Activated CD4-positive, CD25-positive, alpha-beta regulatory T cell treated with anti-CD3 and anti-CD28 coated beads, Interleukin-2, amount 50 U/mL, for 24 hours (primary cell): ENCODE measurements around the gene CDK15.
"Not testable (repeated sequence)": the region's sequence is repeated elsewhere in the genome, so short reads cannot be mapped to it uniquely, and the experiment has no call there.

Experiments
- ATAC-seq, 2 donors: fragments of 150-1000 bp; cut with Tn5 transposase; one replicate each; pipeline ENCODE4 v1.10.0; 2021; ENCODE audit warnings: mild to moderate bottlenecking in 1 of 2, moderate library complexity in 1 of 2

The CDK15 gene

DNA sequence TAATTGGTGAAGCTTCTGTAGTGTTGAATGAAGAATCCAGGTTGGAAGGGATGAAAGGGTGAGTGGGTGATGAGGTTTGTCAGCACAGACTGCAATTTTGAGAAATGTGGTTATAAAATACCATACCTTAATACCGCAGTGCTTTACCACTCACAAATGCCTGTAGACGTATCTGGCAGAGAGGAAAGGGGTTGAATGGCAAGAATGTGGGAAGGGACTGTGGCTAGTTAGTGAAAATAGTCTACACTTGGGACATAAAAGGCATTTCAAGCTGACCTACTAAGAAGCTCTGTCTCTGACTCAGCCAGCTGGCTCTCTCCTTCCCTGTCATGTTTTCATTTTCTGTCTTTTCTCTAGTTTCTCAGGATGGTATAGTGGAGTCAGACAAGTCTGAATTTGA, 25.1 kb downstream of the CDK15 start:
- ATAC-seq: no peak

GRCh38 chr2:201833781-201834180, 27.4 kb downstream of the CDK15 start:
- no peak for ATAC-seq

DNA sequence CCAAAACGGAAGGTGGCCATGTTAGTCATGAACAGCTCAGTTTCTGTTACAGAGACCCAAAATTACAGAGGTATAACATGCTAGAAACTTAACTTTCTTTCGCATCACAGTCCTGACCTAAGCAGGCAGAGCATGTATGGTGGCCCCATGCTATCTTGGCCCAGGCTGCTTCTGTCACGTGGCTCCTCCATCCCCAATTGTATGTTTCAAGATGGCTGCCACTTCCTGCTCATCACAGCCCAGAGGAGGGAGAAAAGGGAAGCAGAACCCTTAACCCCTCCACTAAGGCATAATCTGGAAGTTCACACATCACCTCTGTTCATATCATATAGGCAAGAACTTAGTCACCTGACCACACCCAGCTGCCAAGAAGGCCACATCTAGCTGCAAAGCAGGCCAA, 28.7 kb downstream of the CDK15 start:
- no peak for ATAC-seq

GRCh38 chr2:201837391-201837790, 31.1 kb downstream of the CDK15 start:
- ATAC-seq: no peak

DNA sequence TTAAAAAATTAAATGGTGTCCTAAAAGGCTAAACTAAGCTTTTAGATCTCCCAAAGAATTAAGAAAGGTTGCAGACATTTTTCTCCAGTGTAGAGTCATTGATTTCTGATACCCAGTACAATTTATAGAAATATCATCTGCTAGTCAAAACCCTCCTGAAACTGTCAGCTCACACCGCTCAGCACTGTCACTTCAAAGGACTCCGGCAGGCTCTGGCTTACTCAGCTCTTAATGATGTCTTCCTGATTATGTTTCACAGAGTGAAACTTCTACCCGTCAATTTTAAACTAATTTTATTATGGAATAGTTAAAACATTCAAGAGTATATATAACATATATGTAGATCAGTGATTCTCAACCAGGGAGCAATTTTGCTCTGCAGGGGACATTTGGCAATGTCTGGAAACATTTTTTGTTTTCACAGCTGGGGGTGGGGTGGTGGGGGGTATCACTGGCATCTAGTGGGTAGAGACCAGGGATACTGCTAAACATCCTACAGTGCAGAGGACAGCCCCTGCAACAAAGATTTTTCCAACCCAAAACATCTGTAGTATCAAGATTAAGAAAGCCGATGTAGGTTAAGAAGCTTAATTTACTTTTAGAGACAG, 31.6 kb downstream of the CDK15 start:
- ATAC-seq: peak; percentile 35 to 63

DNA sequence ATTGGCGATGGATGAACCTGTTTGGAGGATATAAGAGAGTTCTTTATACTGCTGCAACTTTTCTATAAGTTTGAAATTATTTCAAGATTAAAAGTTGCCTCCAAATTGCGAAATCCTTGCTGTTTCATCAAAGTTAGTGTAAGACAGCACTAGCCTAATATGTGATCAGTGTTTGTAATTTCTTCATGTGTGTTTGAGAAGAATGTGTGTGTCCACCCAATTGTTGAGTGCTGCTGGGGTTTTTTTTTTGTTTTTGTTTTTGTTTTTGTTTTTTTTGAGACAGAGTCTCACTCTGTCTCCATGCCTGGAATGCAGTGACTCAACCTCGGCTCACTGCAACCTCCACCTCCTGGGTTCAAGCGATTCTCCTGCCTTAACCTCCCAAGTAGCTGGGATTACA, 33.4 kb downstream of the CDK15 start:
- no peak for ATAC-seq

DNA sequence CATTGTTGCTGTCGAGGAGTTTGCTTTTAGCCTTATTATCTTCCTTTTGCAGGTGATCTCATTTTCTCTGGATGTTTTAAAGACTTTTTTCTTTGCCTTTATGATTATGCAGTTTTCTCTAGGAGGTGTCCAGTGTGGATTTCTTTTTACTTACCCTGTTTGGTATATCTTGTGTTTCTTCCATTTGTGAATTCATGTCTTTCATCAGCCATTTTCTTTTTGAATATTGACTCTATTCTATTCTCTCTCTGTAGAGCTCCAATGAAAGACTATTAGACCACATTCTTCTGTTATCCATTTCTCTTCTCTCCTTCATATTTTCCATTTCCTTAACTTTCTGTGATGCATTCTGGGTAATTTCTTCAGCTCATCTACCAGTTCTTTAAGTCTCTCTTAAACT, 34.4 kb downstream of the CDK15 start:
- ATAC-seq: no peak

DNA sequence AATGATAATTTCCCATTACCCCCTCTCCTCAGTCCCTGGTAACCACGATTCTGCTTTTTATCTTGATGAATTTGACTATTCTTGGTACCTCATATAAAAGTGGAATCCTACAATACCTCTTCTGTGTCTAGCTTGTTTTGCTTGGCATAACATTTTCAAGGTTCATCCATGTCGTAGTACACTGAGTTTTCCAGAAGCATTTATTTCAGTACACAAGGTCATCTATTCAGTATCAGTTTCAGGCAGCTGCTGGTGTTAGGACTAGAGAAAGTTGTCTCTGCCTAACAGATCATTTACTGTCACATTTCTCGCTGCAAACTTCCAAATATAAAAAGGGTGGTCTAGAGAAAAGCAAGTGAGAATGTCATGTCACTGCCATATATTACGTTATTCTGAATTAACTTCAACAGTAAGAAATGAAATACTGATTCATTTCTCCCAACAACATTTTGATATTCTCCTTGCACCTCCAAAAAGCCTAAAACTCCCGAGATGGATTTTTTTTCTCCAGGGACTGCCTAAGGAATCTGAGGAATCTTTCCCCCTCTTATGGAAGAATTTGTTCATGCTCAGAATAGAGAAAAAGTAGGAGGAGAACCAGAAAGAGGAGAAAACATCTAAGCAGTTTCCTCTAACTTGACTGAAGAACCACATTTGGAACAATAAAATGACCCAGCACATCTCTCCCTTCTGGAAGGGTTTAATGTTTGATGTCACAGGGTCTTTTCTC, 36.0 kb downstream of the CDK15 start:
- no peak for ATAC-seq

DNA sequence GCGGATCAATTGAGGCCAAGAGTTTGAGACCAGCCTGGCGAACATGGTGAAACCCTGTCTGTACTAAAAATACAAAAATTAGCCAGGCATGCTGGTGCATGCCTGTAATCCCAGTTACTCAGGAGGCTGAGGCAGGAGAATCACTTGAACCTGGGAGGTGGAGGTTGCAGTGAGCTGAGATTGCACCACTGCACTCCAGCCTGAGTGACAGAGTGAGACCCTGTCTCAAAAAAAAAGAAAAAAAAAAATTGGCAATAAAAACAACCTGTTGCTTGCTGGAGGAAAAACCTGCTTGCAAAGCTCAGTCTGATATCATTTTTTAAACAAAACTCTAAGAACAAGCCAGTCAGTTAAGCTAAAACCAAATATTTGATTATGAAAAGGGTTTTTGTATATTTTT, 38.6 kb downstream of the CDK15 start:
- not testable (repeated sequence) for ATAC-seq

- no peak for ATAC-seq
These were observed 41.1 kb downstream of the CDK15 start for GRCh38 chr2:201847481-201847880.

- no peak for ATAC-seq
These were observed 46.1 kb downstream of the CDK15 start for GRCh38 chr2:201852462-201852861.

GRCh38 chr2:201852878-201853415, 46.6 kb downstream of the CDK15 start:
- no peak for ATAC-seq

DNA sequence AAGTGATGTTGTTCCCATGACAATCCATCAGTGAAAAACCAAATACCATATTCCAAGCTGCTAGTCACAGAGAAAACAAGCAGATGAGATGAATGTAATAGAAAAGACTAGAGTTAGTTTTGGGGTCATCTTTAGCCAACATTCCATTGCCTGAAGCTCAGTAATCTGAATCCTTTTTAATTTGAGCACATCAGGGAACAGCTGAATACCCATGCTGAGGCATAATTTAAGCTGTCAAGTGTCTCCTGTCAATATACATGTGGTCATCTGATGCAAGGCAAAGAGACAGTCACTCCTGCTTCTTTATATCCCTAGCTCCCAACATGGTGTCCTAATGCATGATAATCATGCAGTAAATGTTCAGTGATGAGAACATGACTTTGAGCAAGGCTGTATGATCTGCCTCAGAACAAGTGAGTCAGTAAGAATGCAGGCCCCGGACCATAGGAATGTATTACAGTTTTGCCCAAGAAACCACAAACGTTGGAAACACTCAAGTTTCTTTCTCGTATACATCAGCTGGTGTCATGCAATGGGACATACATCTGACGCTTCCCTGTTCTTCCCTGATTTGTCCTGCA, 48.0 kb downstream of the CDK15 start:
- ATAC-seq: no peak

GRCh38 chr2:201854841-201855240, 48.5 kb downstream of the CDK15 start:
- no peak for ATAC-seq

- no peak for ATAC-seq
These were observed 49.0 kb downstream of the CDK15 start for GRCh38 chr2:201855356-201855755.

DNA sequence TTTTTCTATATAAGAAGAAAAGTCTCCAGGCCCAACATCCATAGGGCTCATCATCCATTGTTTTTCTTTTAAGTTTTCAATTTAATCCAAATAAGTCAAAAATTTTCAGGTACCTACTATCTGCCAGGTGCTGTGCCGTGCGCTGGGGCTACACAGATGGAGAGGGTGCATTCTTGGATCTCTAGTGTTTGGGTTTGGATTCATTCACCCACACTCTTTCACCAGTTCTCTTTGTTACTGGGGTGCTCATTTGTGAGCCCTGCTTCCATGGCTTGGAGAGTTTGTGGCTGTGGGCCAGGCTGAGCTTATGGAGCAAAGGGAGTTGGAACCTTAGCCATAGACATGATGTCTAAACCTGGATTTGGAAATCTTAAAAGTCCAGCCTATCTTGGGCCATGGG, 51.0 kb downstream of the CDK15 start:
- ATAC-seq: no peak

- peak; percentile 45 to 66 for ATAC-seq
These were observed 52.2 kb downstream of the CDK15 start for GRCh38 chr2:201858281-201859184.

- no peak for ATAC-seq
These were observed 53.6 kb downstream of the CDK15 start for GRCh38 chr2:201859949-201860348.

DNA sequence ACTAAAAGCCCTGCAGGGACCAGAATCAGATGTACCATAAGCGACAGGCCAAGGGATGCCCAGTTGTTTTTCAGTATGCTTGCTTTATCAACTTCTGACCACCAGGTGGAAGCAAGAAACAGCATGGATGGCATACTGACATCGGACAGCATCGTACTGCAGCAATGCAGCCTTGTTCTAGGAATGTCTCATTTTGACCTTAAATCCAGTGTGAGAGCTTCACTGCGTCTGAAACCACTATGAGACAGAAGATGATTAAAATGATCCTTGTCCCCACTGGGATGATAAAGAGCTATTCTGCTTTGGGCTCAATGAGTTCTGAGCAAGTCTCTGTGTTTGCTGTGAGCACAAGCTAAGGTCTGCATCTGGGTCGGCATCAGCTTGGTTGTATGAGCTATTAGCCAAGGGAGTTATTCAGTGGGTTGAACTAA, 54.3 kb downstream of the CDK15 start:
- ATAC-seq: peak; percentile 62 to 69

DNA sequence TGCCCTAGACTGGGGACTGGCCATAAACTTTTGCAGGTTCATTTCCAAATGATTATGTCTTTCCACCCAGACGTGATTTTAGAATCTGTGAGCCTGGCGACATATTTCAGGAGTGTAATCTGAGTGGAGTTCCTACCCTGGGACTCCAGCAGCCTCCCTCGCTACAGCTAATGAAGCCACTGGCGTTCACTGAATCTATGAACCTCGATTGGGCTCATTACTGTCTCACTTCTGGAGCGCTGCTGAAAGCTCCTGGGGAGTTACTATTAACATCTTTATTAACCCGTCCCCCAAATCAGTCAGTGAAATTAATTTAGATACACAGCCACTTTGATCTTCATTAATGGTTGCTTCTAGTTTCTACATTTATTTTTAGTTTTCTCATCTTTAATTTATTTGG, 56.5 kb downstream of the CDK15 start:
- no peak for ATAC-seq

GRCh38 chr2:201866643-201867473, 60.5 kb downstream of the CDK15 start:
- no peak for ATAC-seq

GRCh38 chr2:201871471-201871870, 65.1 kb downstream of the CDK15 start:
- no peak for ATAC-seq
